Neural progenitor cell (in vitro differentiated cells): ENCODE data around the gene CDH23.

Experiments
- CTCF ChIP-seq: fragments of 200-600 bp; sonication (generic); IDR thresholded peaks from 2 replicates; pipeline ENCODE4 v1.5.1; 2017; ENCODE audit warnings: antibody characterized with exemption, mild to moderate bottlenecking
- EZH2 ChIP-seq: fragments of 200-600 bp; sonication (generic); IDR thresholded peaks from 2 replicates; pipeline ENCODE4 v1.6.1; 2017; ENCODE audit warnings: antibody characterized with exemption, mild to moderate bottlenecking, moderate library complexity
- EZH2phosphoT487 ChIP-seq: fragments of 200-600 bp; sonication (generic); IDR thresholded peaks from 2 replicates; pipeline ENCODE4 v1.6.1; 2017; ENCODE audit warnings: antibody characterized with exemption

DNA sequence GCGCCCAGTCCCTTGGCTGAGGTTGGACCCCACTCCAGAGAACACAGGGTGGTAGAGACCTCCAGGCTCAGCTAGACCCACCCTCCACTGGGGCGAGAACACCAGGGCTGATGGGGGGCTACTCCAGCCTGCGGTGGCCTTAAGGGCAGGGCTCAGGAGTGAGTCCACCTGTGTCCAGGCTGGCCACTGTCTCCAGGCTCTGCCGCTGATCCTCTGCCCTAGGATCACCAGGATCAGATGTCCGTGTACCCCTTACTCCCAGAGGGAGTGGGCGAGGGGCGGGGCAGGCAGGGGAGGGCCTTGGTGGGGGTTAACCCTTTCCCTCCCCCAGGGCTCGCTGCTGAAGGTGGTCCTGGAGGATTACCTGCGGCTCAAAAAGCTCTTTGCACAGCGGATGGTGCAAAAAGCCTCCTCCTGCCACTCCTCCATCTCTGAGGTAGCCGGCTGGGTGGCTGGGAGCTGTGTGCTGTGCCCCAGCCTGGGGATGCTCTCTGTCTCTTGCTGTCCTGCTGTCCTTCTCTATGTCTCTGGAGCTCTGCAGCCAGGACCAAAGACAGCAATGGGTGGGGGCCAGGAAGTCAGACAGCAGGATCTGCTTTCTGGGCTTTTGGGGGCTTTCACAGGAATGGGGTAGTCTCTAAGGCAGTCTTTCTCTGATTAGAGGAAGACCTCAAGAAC, 416.3 kb downstream of the CDH23 start:
- TF ChIP-seq CTCF (no peak), EZH2phosphoT487 (no peak), EZH2 (no peak)
